Tibial artery (tissue), 4 donors: ENCODE measurements around the gene MSANTD2.

ENCODE experiments used
- DNase-seq, 2 donors: peaks; one replicate each; pipeline ENCODE4 v3.0.0-alpha.2; 2019
- H3K27ac ChIP-seq, 2 donors: fragments of 200-600 bp; sonication (generic) in 1 of 2; 1 replicate in 1 of 2; 2 replicates in 1 of 2; pipeline ENCODE4 v1.5.1; 2018 to 2019; ENCODE audit warnings: mild to moderate bottlenecking in 1 of 2
- H3K27me3 ChIP-seq, 2 donors: fragments of 200-600 bp; sonication (generic) in 1 of 2; one replicate each; pipeline versions ENCODE4 v1.5.1 to v1.6.0; 2016 to 2019
- H3K36me3 ChIP-seq, 3 donors: fragments of 200-600 bp; sonication (generic) in 2 of 3; one replicate each; pipeline ENCODE4 v1.5.1; 2016 to 2019; ENCODE audit warnings: mild to moderate bottlenecking in 2 of 3
- H3K4me1 ChIP-seq, 4 donors: fragments of 200-600 bp; sonication (generic) in 2 of 4; 1 replicate in 3 of 4; 2 replicates in 1 of 4; pipeline ENCODE4 v1.5.1; 2016 to 2019
- H3K4me3 ChIP-seq, 2 donors: fragments of 200-600 bp; sonication (generic) in 1 of 2; 1 replicate in 1 of 2; 2 replicates in 1 of 2; pipeline ENCODE4 v1.5.1; 2018 to 2019; ENCODE audit warnings: mild to moderate bottlenecking in 2 of 2
- H3K9me3 ChIP-seq, 3 donors: fragments of 200-600 bp; sonication (generic) in 1 of 3; one replicate each; pipeline ENCODE4 v1.5.1; 2016 to 2019
- intact Hi-C: fragments of 100-400 bp; cut with DNase I; formaldehyde crosslinking; loops from one replicate; pipeline ENCODE4 v1.15.0; 2023; ENCODE audit warnings: low total_unique reads
- TF ChIP-seq, protein P1 (sequence below), 2 experiments: fragments of 200-600 bp in 1 of 2; fragments of 450-650 bp in 1 of 2; IDR thresholded peaks; one replicate each; pipeline ENCODE4 v1.5.1; 2017 to 2019; ENCODE audit warnings: antibody characterized with exemption in 2 of 2, mild to moderate bottlenecking in 1 of 2, moderate library complexity in 1 of 2

Gene MSANTD2

GRCh38 chr11:124800226-124800929 is at the start of gene MSANTD2:
Gene MSANTD2, minus strand, starts transcription at chr11:124800406. Its CDS starts 26 bp downstream, at chr11:124800380.
- Histone ChIP-seq H3K27me3 (no peaks in the 10 kb centered on the region), H3K9me3 (no peaks in the 10 kb centered on the region), H3K4me3 (peak within 1 kb of the TSS; percentile 98 to 100), H3K27ac (peak within 1 kb of the TSS; percentile 99), H3K36me3 (peaks cover 2 to 3% (median 2%) of the 10 kb centered on the region in 3 donors), H3K4me1 (peaks cover 0 to 37% (median 21%) of the 10 kb centered on the region in 4 donors)
- TF ChIP-seq, protein P1, sequence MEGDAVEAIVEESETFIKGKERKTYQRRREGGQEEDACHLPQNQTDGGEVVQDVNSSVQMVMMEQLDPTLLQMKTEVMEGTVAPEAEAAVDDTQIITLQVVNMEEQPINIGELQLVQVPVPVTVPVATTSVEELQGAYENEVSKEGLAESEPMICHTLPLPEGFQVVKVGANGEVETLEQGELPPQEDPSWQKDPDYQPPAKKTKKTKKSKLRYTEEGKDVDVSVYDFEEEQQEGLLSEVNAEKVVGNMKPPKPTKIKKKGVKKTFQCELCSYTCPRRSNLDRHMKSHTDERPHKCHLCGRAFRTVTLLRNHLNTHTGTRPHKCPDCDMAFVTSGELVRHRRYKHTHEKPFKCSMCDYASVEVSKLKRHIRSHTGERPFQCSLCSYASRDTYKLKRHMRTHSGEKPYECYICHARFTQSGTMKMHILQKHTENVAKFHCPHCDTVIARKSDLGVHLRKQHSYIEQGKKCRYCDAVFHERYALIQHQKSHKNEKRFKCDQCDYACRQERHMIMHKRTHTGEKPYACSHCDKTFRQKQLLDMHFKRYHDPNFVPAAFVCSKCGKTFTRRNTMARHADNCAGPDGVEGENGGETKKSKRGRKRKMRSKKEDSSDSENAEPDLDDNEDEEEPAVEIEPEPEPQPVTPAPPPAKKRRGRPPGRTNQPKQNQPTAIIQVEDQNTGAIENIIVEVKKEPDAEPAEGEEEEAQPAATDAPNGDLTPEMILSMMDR (IDR thresholded peaks at IDR 0.05), result no peak
- intact Hi-C loops, result loop anchor here (5.0 kb wide), 1 partner anchor 37 kb away; no protein-coding TSS in a partner anchor
- peak; percentile 79 to 88 for DNase-seq

- TF ChIP-seq, protein P1 (IDR thresholded peaks at IDR 0.05), result no peak
- peaks cover 0 to 15% (median 7%) of the 10 kb centered on the region in 4 donors for H3K4me1 ChIP-seq
- no peaks in the 10 kb centered on the region for H3K36me3 ChIP-seq
- H3K4me3 ChIP-seq, result no peak overlapping the region
- H3K27me3 ChIP-seq, result peaks cover 8 to 94% of the 10 kb centered on the region in 2 donors
- H3K27ac ChIP-seq, result no peak overlapping the region
- H3K9me3 ChIP-seq, result no peaks in the 10 kb centered on the region
- no peak for DNase-seq
- intact Hi-C loops, result no loop called here
Observed at GRCh38 chr11:124846070-124846673, 46.0 kb upstream of the MSANTD2 start.

- H3K9me3 ChIP-seq, result no peaks in the 10 kb centered on the region
- no peak overlapping the region for H3K27ac ChIP-seq
- no peak overlapping the region for H3K4me3 ChIP-seq
- intact Hi-C loops, result no loop called here
- TF ChIP-seq, protein P1 (IDR thresholded peaks at IDR 0.05), result no peak
- H3K27me3 ChIP-seq, result peaks cover 8 to 98% of the 10 kb centered on the region in 2 donors
- H3K4me1 ChIP-seq, result peaks cover 0 to 19% (median 11%) of the 10 kb centered on the region in 4 donors
- H3K36me3 ChIP-seq, result no peaks in the 10 kb centered on the region
- no peak for DNase-seq
Observed at GRCh38 chr11:124844664-124845079, 44.5 kb upstream of the MSANTD2 start.

DNA sequence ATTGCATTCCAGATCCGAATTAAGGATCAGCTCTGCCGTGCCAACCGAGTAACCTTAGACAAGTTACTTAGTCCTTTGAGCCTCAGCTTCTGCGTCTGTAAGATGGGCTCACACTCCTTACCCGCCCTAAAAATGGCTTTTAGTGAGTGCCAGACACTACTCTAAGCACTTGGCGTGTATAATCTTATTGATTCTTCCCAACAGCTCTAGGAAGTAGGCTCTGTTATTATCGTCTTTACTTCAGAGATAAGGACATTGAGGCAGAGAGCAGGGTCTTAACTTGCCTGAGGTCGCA is 43.4 kb upstream of the MSANTD2 start:
- H3K4me3 ChIP-seq, result no peak overlapping the region
- DNase-seq, result no peak
- no peak overlapping the region for H3K27ac ChIP-seq
- TF ChIP-seq, protein P1 (IDR thresholded peaks at IDR 0.05), result no peak
- peaks cover 0 to 28% (median 20%) of the 10 kb centered on the region in 4 donors for H3K4me1 ChIP-seq
- H3K27me3 ChIP-seq, result peaks cover 8 to 99% of the 10 kb centered on the region in 2 donors
- intact Hi-C loops, result no loop called here
- no peaks in the 10 kb centered on the region for H3K9me3 ChIP-seq
- H3K36me3 ChIP-seq, result no peaks in the 10 kb centered on the region

DNA sequence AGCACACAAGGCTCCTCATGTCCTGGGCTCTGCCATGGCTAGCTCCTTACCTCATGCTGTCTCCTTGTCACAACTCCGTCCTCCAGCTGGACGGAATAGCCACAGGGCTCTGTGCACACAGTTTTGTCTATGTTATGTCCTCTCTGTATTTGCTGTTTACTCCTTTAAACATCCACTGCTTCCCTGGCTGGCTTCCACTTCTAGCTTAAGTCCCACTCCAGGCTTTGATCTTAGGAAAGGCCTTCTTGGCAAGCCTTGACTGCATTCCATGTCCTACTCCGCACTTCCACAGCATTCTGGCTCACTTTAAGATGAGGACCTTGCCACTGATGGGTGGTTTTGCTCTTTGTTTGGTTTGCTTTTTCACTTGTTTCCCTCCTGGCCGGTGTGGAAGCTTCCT is 42.1 kb upstream of the MSANTD2 start:
- TF ChIP-seq, protein P1 (IDR thresholded peaks at IDR 0.05), result no peak
- peaks cover 0 to 28% (median 20%) of the 10 kb centered on the region in 4 donors for H3K4me1 ChIP-seq
- no peak for DNase-seq
- H3K4me3 ChIP-seq, result no peak overlapping the region
- no peaks in the 10 kb centered on the region for H3K36me3 ChIP-seq
- H3K27me3 ChIP-seq, result peaks cover 8 to 94% of the 10 kb centered on the region in 2 donors
- H3K9me3 ChIP-seq, result no peaks in the 10 kb centered on the region
- intact Hi-C loops, result no loop called here
- H3K27ac ChIP-seq, result no peak overlapping the region
